HepG2 (cell line): ENCODE data around the gene SETD1B. TPM values are rescaled to one million over a fixed set of nuclear protein-coding genes. Genes with fewer than 3 reads are reported as not detected.
A peak's percentile ranks its signal among the peaks of the same experiment; 100 is the strongest.

Source experiments
- ATAC-seq: fragments of 200-7000 bp; cut with Tn5 transposase; 3 replicates; pipeline ENCODE4 v1.9.1; 2020; ENCODE audit warnings: mild to moderate bottlenecking, moderate library complexity
- BruUV-seq: library from RNA; stranded (reverse); fragments of 400-500 nt; replicated peaks from 2 replicates; lab custom pipeline; 2021; lab: Mats Ljungman, UMichigan
- CTCF ChIA-PET: fragments of 300-600 bp; formaldehyde crosslinking; extraction: SDS; loops from one replicate; lab custom pipeline; 2021; ENCODE audit warnings: low total read pairs, inconsistent platforms, low intra/inter-chr PET ratio; lab: Yijun Ruan, JAX
- POLR2A ChIA-PET: fragments of 350-600 bp; sonication (Branson Sonifier 250); formaldehyde crosslinking; loops from one replicate; lab custom pipeline; 2020; ENCODE audit warnings: antibody characterized with exemption, inconsistent platforms; lab: Yijun Ruan, JAX
- DNase-seq: peaks from one replicate; pipeline ENCODE4 v3.0.0-alpha.2; 2015; ENCODE audit warnings: low spot score
- FAIRE-seq: peaks from 3 replicates; lab custom pipeline; 2011; peaks lifted over from hg19 to GRCh38; lab: Jason Lieb, UNC
- H2AFZ ChIP-seq: one replicate; pipeline ENCODE4 v1.6.1; 2011; ENCODE audit warnings: low read length, inconsistent platforms
- H3K27ac ChIP-seq: fragments of 300-600 bp; 3 replicates; pipeline ENCODE4 v1.8.0; 2011; ENCODE audit warnings: mixed run types, mild to moderate bottlenecking, mixed read lengths, low read length, inconsistent platforms; ENCODE audit not compliant: insufficient read depth; ENCODE audit errors: extremely low read length
- H3K27me3 ChIP-seq, 2 experiments: fragments of 200-600 bp in 1 of 2; 2 replicates in 1 of 2; 3 replicates in 1 of 2; pipeline versions ENCODE4 v1.6.0 to v1.8.0; 2011; ENCODE audit warnings: low read length in 2 of 2, mild to moderate bottlenecking in 2 of 2, moderate library complexity in 2 of 2, inconsistent platforms in 1 of 2; ENCODE audit not compliant: insufficient read depth in 2 of 2, control insufficient read depth in 1 of 2
- H3K36me3 ChIP-seq, 2 experiments: fragments of 200-600 bp in 1 of 2; replicated peaks in 1 of 2; 2 replicates in 1 of 2; 3 replicates in 1 of 2; pipeline versions ENCODE4 v1.5.1 to v1.8.0; 2011; ENCODE audit warnings: low read length in 2 of 2, inconsistent platforms in 1 of 2; ENCODE audit not compliant: insufficient read depth in 2 of 2, control insufficient read depth in 1 of 2
- H3K4me1 ChIP-seq: 2 replicates; pipeline ENCODE4 v1.5.1; 2012; ENCODE audit warnings: low read length, inconsistent platforms; ENCODE audit not compliant: insufficient read depth
- H3K4me2 ChIP-seq: 2 replicates; pipeline ENCODE4 v1.6.0; 2011; ENCODE audit warnings: low read depth, low read length, inconsistent platforms
- H3K4me3 ChIP-seq, 3 experiments: fragments of 200-600 bp in 1 of 3; sonication (generic), shearing (Covaris generic) in 1 of 3; replicated peaks in 1 of 3; 2 replicates each; pipeline ENCODE4 v1.5.1; 2011 to 2016; ENCODE audit warnings: low read length in 3 of 3, inconsistent platforms in 2 of 3, low read depth in 2 of 3, mild to moderate bottlenecking in 2 of 3, control low read depth in 1 of 3, mixed read lengths in 1 of 3; ENCODE audit not compliant: insufficient read depth in 1 of 3
- H3K79me2 ChIP-seq: one replicate; pipeline ENCODE4 v1.6.1; 2011; ENCODE audit warnings: low read length, inconsistent platforms; ENCODE audit not compliant: insufficient read depth
- H3K9ac ChIP-seq: 2 replicates; pipeline ENCODE4 v1.6.0; 2011; ENCODE audit warnings: mild to moderate bottlenecking, low read depth, low read length, inconsistent platforms; ENCODE audit not compliant: insufficient read depth
- H3K9me3 ChIP-seq: 2 replicates; pipeline ENCODE4 v1.5.1; 2012; ENCODE audit warnings: mild to moderate bottlenecking, low read length
- H4K20me1 ChIP-seq: 2 replicates; pipeline ENCODE4 v1.6.0; 2011; ENCODE audit warnings: inconsistent platforms, mild to moderate bottlenecking, low read length, moderate library complexity; ENCODE audit not compliant: insufficient read depth
- AKAP8 ChIP-seq: sonication (generic); formaldehyde crosslinking; IDR thresholded peaks from 2 replicates; pipeline ENCODE4 v1.5.1; 2020; ENCODE audit warnings: mild to moderate bottlenecking, missing genetic modification reagents
- ARHGAP35 ChIP-seq: sonication (generic); formaldehyde crosslinking; IDR thresholded peaks from 2 replicates; pipeline ENCODE4 v1.9.0; 2022; ENCODE audit warnings: mild to moderate bottlenecking, inconsistent platforms, moderate library complexity, missing genetic modification reagents, borderline replicate concordance
- CBX1 ChIP-seq: IDR thresholded peaks from one replicate; pipeline ENCODE4 v1.6.1; 2016; ENCODE audit warnings: antibody characterized with exemption, low read depth
- CEBPZ ChIP-seq: IDR thresholded peaks from 2 replicates; pipeline ENCODE4 v1.6.1; 2012; ENCODE audit warnings: low read length, improper control_type of control experiment
- GPN1 ChIP-seq: sonication (generic); formaldehyde crosslinking; IDR thresholded peaks from 2 replicates; pipeline ENCODE4 v1.5.1; 2020; ENCODE audit warnings: missing genetic modification reagents, borderline replicate concordance
- JARID2 ChIP-seq: sonication (generic); formaldehyde crosslinking; IDR thresholded peaks from 2 replicates; pipeline ENCODE4 v1.8.1; 2023; ENCODE audit warnings: missing genetic modification reagents, inconsistent platforms; ENCODE audit not compliant: insufficient replicate concordance
- KDM3A ChIP-seq: IDR thresholded peaks from 2 replicates; pipeline ENCODE4 v1.6.1; 2018; ENCODE audit warnings: low read depth, missing compliant biosample characterization
- MTA3 ChIP-seq: sonication (generic); formaldehyde crosslinking; IDR thresholded peaks from 2 replicates; pipeline ENCODE4 v1.4.0; 2020; ENCODE audit warnings: missing genetic modification reagents
- NFYB ChIP-seq: sonication (generic); formaldehyde crosslinking; IDR thresholded peaks from 2 replicates; pipeline ENCODE4 v1.4.0; 2020; ENCODE audit warnings: missing genetic modification reagents
- RFXAP ChIP-seq: sonication (generic); formaldehyde crosslinking; IDR thresholded peaks from 2 replicates; pipeline ENCODE4 v1.4.0; 2020; ENCODE audit warnings: missing genetic modification reagents, borderline replicate concordance
- ZBTB40 ChIP-seq, 2 experiments: fragments of 450-650 bp in 1 of 2; sonication (generic) in 1 of 2; formaldehyde crosslinking in 1 of 2; IDR thresholded peaks; 2 replicates each; pipeline versions ENCODE4 v1.6.1 to v1.8.0; 2016 to 2022; ENCODE audit warnings: antibody characterized with exemption in 1 of 2, mild to moderate bottlenecking in 1 of 2, missing genetic modification reagents in 1 of 2
- WGBS: methylation state at CpG from one replicate; pipeline ENCODE4 v1.1.6; 2017; ENCODE audit warnings: low lambda C conversion rate; 5-methylcytosine and 5-hydroxymethylcytosine counted together
- in situ Hi-C: cut with HindIII; loops from 2 replicates; pipeline ENCODE4 v1.10.0; 2017; ENCODE audit warnings: low pct_unique_long_range_greater_than_20kb; ENCODE audit not compliant: extremely low pct_ligation_motif_present
- intact Hi-C: fragments of 100-400 bp; cut with micrococcal nuclease; formaldehyde crosslinking; loops from one replicate; pipeline ENCODE4 v1.10.0; 2022; ENCODE audit not compliant: unreplicated experiment
- polyA plus RNA-seq, 8 experiments: library from polyadenylated mRNA; depleted of rRNA in 3 of 8; stranded (reverse) in 7 of 8; unstranded in 1 of 8; fragments of >200 nt; fragmentation: Illumina TruSeq in 4 of 8; extraction: Trizol in 4 of 8; gene quantifications; 2 replicates each; pipeline versions ENCODE4 v1.2.1 to v1.2.3, GENCODE V29; 2011 to 2016; ENCODE audit warnings: low read depth in 4 of 8, missing spikeins in 1 of 8, mixed read lengths in 1 of 8; ENCODE audit not compliant: insufficient read depth in 1 of 8
- total RNA-seq, 5 experiments: library from RNA; depleted of rRNA; stranded (reverse); fragments of >200 nt; fragmentation: Illumina TruSeq; extraction: Trizol; gene quantifications; 2 replicates each; pipeline ENCODE4 v1.2.3, GENCODE V29; 2016; ENCODE audit warnings: low read depth in 1 of 5

Gene SETD1B
- total and polyA plus RNA-seq, 2 of the 13 experiments (the other 11 are each of a cell fraction or from before 2014, with no cell fraction given): 1.1 to 1.4 TPM

- intact Hi-C loops (loop anchor here (1.0 kb wide), 1 partner anchor 17 kb away; no protein-coding TSS in a partner anchor), in situ Hi-C loops (no loop called here)
- Histone ChIP-seq H3K27me3 (no peaks in the 10 kb centered on the region), H3K4me2 (peak overlapping the region; percentile 79), H3K36me3 (peaks cover 26 to 47% of the 10 kb centered on the region in 2 experiments; a peak in 4 of 5 replicates), H3K4me3 (peak overlapping the region; percentile 62 to 71 (median 63); a peak in 5 of 6 replicates), H3K27ac (peak overlapping the region; percentile 57), H2AFZ (no peak overlapping the region), H3K9me3 (no peaks in the 10 kb centered on the region), H3K9ac (peak overlapping the region; percentile 53), H4K20me1 (0 out of 2 replicates have a peak, but pooled peaks cover 6% of the 10 kb centered on the region), H3K4me1 (peaks cover 31% of the 10 kb centered on the region), H3K79me2 (peaks cover 34% of the 10 kb centered on the region)
- BruUV-seq: no TSS peak
- ATAC-seq (peak; percentile 67), DNase-seq (no peak), FAIRE-seq (no peak)
- ChIA-PET POLR2A (interaction anchor here (1.0 to 14.5 kb wide), 9 partner anchors 8 to 101 kb away, joined by 3 to 393 read pairs (median 4); partner anchors contain the start of genes HPD, PSMD9, RHOF and SETD1B), CTCF (interaction anchor here (0.7 to 4.5 kb wide), 8 partner anchors 12 to 115 kb away, joined by 3 to 89 read pairs (median 5); partner anchors contain the start of genes PSMD9 and RHOF)
- 66% methylated on average over 7 of the region's 26 CpGs for WGBS
- TF ChIP-seq AKAP8 (CRISPR knock-in tag) (no peak), ZBTB40 (IDR thresholded peaks at IDR 0.05) (no peak), ZBTB40 (CRISPR knock-in tag; IDR thresholded peaks at IDR 0.05) (0 out of 2 replicates have a peak, but pooled peaks have one; percentile 7), KDM3A (CRISPR knock-in tag) (no peak), ARHGAP35 (no peak), NFYB (CRISPR knock-in tag) (peak; percentile 56), JARID2 (CRISPR knock-in tag) (peak; percentile 75), GPN1 (CRISPR knock-in tag) (no peak), MTA3 (CRISPR knock-in tag) (no peak), RFXAP (CRISPR knock-in tag) (no peak), CBX1 (no peak), CEBPZ (no peak)
These were observed 8.6 kb downstream of the SETD1B start for GRCh38 chr12:121812320-121812871.
